ENCODE results near the gene ZBTB21. TPM values are rescaled to one million over a fixed set of nuclear protein-coding genes. Genes with fewer than 3 reads are reported as not detected.

The ZBTB21 gene
- total RNA-seq, 1 donor from 2014 or later = 20.9 TPM

DNA sequence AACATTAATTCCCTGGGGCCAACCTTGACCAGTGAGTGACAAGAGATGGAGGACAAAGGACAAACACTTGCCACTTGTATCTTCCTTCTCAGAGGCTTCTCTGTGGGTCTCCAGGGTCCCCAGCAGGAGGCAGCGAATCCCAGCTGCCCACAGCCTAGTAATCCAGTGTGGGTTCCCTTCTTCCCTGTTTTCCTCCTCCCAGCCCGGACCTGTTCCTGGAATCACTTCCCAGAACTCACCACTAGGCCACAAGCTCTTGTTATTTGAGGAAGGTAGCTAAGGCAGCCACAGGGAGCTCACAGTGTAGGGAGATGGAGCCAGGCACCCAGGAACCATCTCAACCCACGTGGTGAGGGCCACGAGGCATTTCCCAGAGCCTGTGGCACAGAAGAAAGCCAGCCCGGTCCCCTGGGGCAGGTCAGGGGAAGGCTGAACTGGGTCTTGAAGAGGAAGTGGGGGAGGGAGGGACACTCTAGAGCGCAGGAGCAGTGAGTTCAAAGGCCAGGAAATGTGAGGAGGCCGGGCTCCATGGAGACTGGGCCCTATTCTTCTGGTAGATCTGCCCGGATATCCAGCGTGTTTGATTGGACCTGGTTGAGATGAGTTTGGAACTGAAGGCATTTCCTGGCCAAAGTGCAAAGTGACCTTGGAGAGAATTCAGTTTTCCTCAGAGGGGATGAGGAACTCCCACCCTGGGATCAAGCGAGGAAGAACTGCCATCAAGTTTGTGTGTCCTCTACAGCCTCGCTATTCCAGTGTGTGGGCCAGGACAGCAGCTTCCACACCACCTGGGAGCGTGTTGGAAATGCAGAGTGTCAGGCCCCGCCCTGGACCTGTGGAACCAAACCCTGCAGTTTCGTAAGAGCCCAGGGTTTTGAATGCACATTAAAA lies 36.1 kb downstream of the ZBTB21 start:
- H3K4me3 Mint-ChIP-seq (ENCODE audit: unreplicated experiment) = no peak overlapping the region
- H3K27me3 Mint-ChIP-seq (ENCODE audit: unreplicated experiment) = no peaks in the 10 kb centered on the region
- peaks cover 5% of the 10 kb centered on the region for H3K4me1 Mint-ChIP-seq (ENCODE audit: unreplicated experiment)
- H3K36me3 Mint-ChIP-seq (ENCODE audit: unreplicated experiment) = no peaks in the 10 kb centered on the region
- DNase-seq (ENCODE audit: extremely low spot score, unreplicated experiment) = peak; percentile 51
- H3K9me3 Mint-ChIP-seq (ENCODE audit: unreplicated experiment) = peaks cover 2% of the 10 kb centered on the region
- no peak overlapping the region for H3K27ac Mint-ChIP-seq (ENCODE audit: unreplicated experiment)
- TF ChIP-seq, protein P1, sequence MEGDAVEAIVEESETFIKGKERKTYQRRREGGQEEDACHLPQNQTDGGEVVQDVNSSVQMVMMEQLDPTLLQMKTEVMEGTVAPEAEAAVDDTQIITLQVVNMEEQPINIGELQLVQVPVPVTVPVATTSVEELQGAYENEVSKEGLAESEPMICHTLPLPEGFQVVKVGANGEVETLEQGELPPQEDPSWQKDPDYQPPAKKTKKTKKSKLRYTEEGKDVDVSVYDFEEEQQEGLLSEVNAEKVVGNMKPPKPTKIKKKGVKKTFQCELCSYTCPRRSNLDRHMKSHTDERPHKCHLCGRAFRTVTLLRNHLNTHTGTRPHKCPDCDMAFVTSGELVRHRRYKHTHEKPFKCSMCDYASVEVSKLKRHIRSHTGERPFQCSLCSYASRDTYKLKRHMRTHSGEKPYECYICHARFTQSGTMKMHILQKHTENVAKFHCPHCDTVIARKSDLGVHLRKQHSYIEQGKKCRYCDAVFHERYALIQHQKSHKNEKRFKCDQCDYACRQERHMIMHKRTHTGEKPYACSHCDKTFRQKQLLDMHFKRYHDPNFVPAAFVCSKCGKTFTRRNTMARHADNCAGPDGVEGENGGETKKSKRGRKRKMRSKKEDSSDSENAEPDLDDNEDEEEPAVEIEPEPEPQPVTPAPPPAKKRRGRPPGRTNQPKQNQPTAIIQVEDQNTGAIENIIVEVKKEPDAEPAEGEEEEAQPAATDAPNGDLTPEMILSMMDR (IDR thresholded peaks at IDR 0.05) = no peak

DNA sequence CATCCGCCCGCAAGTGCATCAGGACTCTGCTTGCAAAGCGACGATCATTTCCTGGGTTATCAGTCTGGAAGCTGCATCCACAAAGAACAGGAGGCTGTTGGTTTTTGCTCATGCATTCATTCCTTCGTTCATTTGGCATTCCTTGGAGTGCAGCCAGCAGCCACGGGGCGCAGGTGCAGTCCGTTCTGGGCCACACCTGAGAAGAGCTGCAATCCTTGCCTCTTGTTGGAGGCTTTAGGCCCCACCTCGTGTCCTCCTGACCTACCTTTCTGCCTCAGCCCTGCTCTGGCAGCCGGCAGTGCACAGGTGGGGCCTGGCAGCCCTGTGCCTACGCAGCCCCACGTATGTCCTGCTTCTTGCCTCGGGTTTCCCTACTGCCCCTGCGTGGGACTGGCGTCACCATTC lies 36.7 kb downstream of the ZBTB21 start:
- H3K4me1 Mint-ChIP-seq (ENCODE audit: unreplicated experiment) = peaks cover 5% of the 10 kb centered on the region
- TF ChIP-seq, protein P1 (IDR thresholded peaks at IDR 0.05) = no peak
- H3K36me3 Mint-ChIP-seq (ENCODE audit: unreplicated experiment) = no peaks in the 10 kb centered on the region
- H3K27me3 Mint-ChIP-seq (ENCODE audit: unreplicated experiment) = no peaks in the 10 kb centered on the region
- H3K4me3 Mint-ChIP-seq (ENCODE audit: unreplicated experiment) = no peak overlapping the region
- H3K9me3 Mint-ChIP-seq (ENCODE audit: unreplicated experiment) = no peaks in the 10 kb centered on the region
- DNase-seq (ENCODE audit: extremely low spot score, unreplicated experiment) = peak; percentile 66
- no peak overlapping the region for H3K27ac Mint-ChIP-seq (ENCODE audit: unreplicated experiment)

DNA sequence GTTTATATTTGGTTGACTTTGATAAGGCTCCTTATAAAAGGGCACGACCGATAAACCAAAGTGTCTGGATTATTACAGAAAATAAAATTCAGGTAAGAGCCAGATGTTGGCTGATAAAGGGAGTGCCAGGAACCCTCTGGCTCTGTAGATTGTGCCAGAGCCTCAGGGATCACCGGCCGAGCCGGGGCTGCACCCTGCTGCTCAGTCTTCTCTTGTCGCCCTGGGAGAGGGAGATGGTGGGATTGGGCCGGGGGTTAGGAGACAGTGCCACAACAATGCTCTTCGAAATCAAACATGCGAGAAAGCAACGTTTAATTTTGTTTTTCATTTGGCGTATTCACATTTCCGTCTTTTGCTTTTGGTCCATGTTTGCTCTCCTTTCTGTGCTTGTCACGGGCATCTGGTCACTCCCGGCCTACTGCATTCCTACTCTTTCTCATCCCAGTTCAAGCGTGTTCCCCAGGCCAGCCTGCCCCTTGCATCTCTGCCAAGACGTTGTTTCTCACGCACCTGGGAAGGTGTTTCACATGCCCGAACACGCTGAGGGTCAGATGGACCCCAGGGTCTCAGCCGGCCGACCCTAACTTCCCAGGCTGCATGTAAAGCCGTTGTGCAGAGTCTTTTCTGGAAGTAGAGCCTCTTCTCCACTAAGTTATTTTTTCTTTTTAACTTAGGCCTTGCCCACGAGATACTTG lies 37.5 kb downstream of the ZBTB21 start:
- Mint-ChIP-seq H3K4me3 (ENCODE audit: unreplicated experiment) (no peak overlapping the region), H3K36me3 (ENCODE audit: unreplicated experiment) (no peaks in the 10 kb centered on the region), H3K27ac (ENCODE audit: unreplicated experiment) (no peak overlapping the region), H3K9me3 (ENCODE audit: unreplicated experiment) (no peaks in the 10 kb centered on the region), H3K27me3 (ENCODE audit: unreplicated experiment) (no peaks in the 10 kb centered on the region), H3K4me1 (ENCODE audit: unreplicated experiment) (peaks cover 5% of the 10 kb centered on the region)
- TF ChIP-seq, protein P1 (IDR thresholded peaks at IDR 0.05) = no peak
- DNase-seq (ENCODE audit: extremely low spot score, unreplicated experiment) = peak; percentile 67

DNA sequence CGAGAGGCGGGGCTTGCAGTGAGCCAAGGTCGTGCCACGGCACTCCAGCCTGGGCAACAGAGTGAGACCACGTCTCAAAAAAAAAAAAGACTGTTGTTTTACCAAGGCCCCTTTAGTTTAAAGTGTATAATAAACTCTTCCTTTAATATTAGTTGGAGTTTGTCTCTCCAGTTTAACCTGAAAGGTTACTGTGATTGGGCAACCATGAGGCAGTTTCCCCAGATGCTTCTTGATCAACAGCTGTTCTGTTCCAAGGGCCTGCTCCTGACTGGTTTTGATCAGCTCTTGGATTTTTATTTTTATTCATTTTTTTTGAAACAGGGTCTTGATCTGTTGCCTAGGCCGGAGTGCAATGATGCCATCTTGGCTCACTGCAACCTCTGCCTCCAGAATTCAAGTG lies 38.3 kb downstream of the ZBTB21 start:
- H3K4me3 Mint-ChIP-seq (ENCODE audit: unreplicated experiment) = no peak overlapping the region
- TF ChIP-seq, protein P1 (IDR thresholded peaks at IDR 0.05) = no peak
- H3K36me3 Mint-ChIP-seq (ENCODE audit: unreplicated experiment) = no peaks in the 10 kb centered on the region
- H3K27ac Mint-ChIP-seq (ENCODE audit: unreplicated experiment) = no peak overlapping the region
- DNase-seq (ENCODE audit: extremely low spot score, unreplicated experiment) = no peak
- H3K27me3 Mint-ChIP-seq (ENCODE audit: unreplicated experiment) = no peaks in the 10 kb centered on the region
- peaks cover 5% of the 10 kb centered on the region for H3K4me1 Mint-ChIP-seq (ENCODE audit: unreplicated experiment)
- H3K9me3 Mint-ChIP-seq (ENCODE audit: unreplicated experiment) = no peaks in the 10 kb centered on the region

Data from osteocyte (in vitro differentiated cells).